ENCODE data around the gene DHRS13. TPM values are rescaled to one million over a fixed set of nuclear protein-coding genes. Genes with fewer than 3 reads are reported as not detected.

DHRS13 gene
- polyA plus RNA-seq, 1 donor from 2014 or later: 91.1 TPM

DNA sequence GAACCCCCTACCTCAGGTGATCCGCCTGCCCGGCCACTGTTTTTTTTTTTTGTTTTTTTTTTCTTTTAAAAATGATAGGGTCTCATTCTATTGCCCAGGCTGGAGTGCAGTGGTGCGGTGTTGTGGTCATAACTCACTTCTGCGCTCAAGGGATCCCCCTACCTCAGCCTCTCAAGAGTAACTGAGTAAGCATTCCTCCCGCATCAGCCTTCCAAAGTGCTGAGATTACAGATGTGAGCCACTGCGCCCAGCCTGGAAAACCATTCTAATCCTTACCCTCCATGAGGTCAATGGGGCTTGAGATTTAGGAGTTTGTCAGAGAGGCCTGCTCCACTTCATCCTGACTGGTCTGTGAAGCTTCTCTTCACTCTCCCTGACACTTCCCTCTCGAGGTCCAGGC lies 35.6 kb downstream of the DHRS13 start:
- TF ChIP-seq MXI1 (conservative IDR thresholded peaks at IDR 0.05; ENCODE audit: poor library complexity, severe bottlenecking) (no peak), POLR2AphosphoS5 (IDR thresholded peaks at IDR 0.05) (no peak), TAF1 (IDR thresholded peaks at IDR 0.05; ENCODE audit: low read depth) (no peak), SMC3 (conservative IDR thresholded peaks at IDR 0.05; ENCODE audit: poor library complexity) (no peak), EP300 (conservative IDR thresholded peaks at IDR 0.05; ENCODE audit: poor library complexity, severe bottlenecking) (no peak), RAD21 (conservative IDR thresholded peaks at IDR 0.05) (no peak), EZH2 (IDR thresholded peaks at IDR 0.05; ENCODE audit: borderline replicate concordance, insufficient read depth, low read length, poor library complexity, severe bottlenecking) (no peak)
- TF ChIP-seq, protein P1, sequence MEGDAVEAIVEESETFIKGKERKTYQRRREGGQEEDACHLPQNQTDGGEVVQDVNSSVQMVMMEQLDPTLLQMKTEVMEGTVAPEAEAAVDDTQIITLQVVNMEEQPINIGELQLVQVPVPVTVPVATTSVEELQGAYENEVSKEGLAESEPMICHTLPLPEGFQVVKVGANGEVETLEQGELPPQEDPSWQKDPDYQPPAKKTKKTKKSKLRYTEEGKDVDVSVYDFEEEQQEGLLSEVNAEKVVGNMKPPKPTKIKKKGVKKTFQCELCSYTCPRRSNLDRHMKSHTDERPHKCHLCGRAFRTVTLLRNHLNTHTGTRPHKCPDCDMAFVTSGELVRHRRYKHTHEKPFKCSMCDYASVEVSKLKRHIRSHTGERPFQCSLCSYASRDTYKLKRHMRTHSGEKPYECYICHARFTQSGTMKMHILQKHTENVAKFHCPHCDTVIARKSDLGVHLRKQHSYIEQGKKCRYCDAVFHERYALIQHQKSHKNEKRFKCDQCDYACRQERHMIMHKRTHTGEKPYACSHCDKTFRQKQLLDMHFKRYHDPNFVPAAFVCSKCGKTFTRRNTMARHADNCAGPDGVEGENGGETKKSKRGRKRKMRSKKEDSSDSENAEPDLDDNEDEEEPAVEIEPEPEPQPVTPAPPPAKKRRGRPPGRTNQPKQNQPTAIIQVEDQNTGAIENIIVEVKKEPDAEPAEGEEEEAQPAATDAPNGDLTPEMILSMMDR (IDR thresholded peaks at IDR 0.05; ENCODE audit: poor library complexity, severe bottlenecking): no peak
- TF ChIP-seq, protein P2, sequence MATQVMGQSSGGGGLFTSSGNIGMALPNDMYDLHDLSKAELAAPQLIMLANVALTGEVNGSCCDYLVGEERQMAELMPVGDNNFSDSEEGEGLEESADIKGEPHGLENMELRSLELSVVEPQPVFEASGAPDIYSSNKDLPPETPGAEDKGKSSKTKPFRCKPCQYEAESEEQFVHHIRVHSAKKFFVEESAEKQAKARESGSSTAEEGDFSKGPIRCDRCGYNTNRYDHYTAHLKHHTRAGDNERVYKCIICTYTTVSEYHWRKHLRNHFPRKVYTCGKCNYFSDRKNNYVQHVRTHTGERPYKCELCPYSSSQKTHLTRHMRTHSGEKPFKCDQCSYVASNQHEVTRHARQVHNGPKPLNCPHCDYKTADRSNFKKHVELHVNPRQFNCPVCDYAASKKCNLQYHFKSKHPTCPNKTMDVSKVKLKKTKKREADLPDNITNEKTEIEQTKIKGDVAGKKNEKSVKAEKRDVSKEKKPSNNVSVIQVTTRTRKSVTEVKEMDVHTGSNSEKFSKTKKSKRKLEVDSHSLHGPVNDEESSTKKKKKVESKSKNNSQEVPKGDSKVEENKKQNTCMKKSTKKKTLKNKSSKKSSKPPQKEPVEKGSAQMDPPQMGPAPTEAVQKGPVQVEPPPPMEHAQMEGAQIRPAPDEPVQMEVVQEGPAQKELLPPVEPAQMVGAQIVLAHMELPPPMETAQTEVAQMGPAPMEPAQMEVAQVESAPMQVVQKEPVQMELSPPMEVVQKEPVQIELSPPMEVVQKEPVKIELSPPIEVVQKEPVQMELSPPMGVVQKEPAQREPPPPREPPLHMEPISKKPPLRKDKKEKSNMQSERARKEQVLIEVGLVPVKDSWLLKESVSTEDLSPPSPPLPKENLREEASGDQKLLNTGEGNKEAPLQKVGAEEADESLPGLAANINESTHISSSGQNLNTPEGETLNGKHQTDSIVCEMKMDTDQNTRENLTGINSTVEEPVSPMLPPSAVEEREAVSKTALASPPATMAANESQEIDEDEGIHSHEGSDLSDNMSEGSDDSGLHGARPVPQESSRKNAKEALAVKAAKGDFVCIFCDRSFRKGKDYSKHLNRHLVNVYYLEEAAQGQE (IDR thresholded peaks at IDR 0.05; ENCODE audit: borderline replicate concordance): no peak
- Histone ChIP-seq H3K79me2 (replicated peaks; ENCODE audit: insufficient read depth, low read length) (no peaks in the 10 kb centered on the region), H3K4me2 (ENCODE audit: low read length) (no peak overlapping the region), H3K27me3 (ENCODE audit: insufficient read depth, low read depth, low read length) (no peaks in the 10 kb centered on the region), H3K27ac (ENCODE audit: low read length) (no peak overlapping the region), H3K9me3 (ENCODE audit: low read length) (no peaks in the 10 kb centered on the region), H4K20me1 (ENCODE audit: insufficient read depth) (no peaks in the 10 kb centered on the region), H3K9me2 (ENCODE audit: insufficient read depth, low read length) (no peaks in the 10 kb centered on the region), H3K36me3 (ENCODE audit: insufficient read depth, low read length) (no peaks in the 10 kb centered on the region), H2AFZ (ENCODE audit: low read depth, low read length) (no peak overlapping the region), H3K4me3 (ENCODE audit: low read length) (no peak overlapping the region), H3F3A (ENCODE audit: insufficient read depth, low read length, poor library complexity, severe bottlenecking) (no peaks in the 10 kb centered on the region), H3K9ac (ENCODE audit: low read length) (no peak overlapping the region)

DNA sequence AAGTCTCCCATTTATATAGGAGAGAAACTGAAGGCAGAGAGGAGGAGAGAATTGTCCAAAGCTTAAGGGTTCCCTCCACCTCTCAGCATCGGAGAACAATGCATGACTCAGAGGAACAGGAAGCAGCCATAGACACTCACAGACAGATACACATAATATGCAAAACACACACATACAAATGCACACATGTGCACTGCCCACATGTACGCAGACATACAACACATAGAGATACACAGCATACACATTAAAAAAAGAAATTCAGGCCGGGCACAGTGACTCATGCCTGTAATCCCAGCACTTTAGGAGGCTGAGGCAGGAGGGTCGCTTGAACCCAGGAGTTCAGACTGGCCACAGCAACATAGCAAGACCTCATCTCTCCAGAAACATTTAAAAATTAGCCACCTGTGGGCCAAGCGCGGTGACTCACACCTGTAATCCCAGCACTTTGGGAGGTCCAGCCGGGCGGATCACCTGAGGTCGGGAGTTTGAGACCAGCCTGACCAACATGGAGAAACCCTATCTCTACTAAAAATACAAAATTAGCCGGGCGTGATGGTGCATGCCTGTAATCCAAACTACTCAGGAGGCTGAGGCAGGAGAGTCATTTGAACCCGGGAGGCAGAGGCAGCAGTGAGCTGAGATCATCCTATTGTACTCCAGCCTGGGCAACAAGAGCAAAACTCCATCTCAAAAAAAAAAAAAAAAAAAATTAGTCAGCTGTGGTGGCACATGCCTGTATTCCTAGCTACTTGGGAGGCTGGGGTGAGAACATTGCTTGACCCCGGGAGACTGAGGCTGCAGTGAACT lies 36.7 kb downstream of the DHRS13 start:
- no peaks in the 10 kb centered on the region for H3K9me2 ChIP-seq (ENCODE audit: insufficient read depth, low read length)
- H3K36me3 ChIP-seq (ENCODE audit: insufficient read depth, low read length): no peaks in the 10 kb centered on the region
- no peak overlapping the region for H3K9ac ChIP-seq (ENCODE audit: low read length)
- H3K27me3 ChIP-seq (ENCODE audit: insufficient read depth, low read depth, low read length): no peaks in the 10 kb centered on the region
- no peaks in the 10 kb centered on the region for H3K9me3 ChIP-seq (ENCODE audit: low read length)
- no peak overlapping the region for H2AFZ ChIP-seq (ENCODE audit: low read depth, low read length)
- no peaks in the 10 kb centered on the region for H4K20me1 ChIP-seq (ENCODE audit: insufficient read depth)
- TF ChIP-seq EZH2 (IDR thresholded peaks at IDR 0.05; ENCODE audit: borderline replicate concordance, insufficient read depth, low read length, poor library complexity, severe bottlenecking) (no peak), SMC3 (conservative IDR thresholded peaks at IDR 0.05; ENCODE audit: poor library complexity) (no peak), EP300 (conservative IDR thresholded peaks at IDR 0.05; ENCODE audit: poor library complexity, severe bottlenecking) (no peak), RAD21 (conservative IDR thresholded peaks at IDR 0.05) (no peak), POLR2AphosphoS5 (IDR thresholded peaks at IDR 0.05) (no peak), TAF1 (IDR thresholded peaks at IDR 0.05; ENCODE audit: low read depth) (no peak), MXI1 (conservative IDR thresholded peaks at IDR 0.05; ENCODE audit: poor library complexity, severe bottlenecking) (no peak)
- TF ChIP-seq, protein P1 (IDR thresholded peaks at IDR 0.05; ENCODE audit: poor library complexity, severe bottlenecking): no peak
- TF ChIP-seq, protein P2 (IDR thresholded peaks at IDR 0.05; ENCODE audit: borderline replicate concordance): no peak
- H3K4me2 ChIP-seq (ENCODE audit: low read length): no peak overlapping the region
- H3F3A ChIP-seq (ENCODE audit: insufficient read depth, low read length, poor library complexity, severe bottlenecking): no peaks in the 10 kb centered on the region
- H3K4me3 ChIP-seq (ENCODE audit: low read length): no peak overlapping the region
- H3K27ac ChIP-seq (ENCODE audit: low read length): no peak overlapping the region
- no peaks in the 10 kb centered on the region for H3K79me2 ChIP-seq (replicated peaks; ENCODE audit: insufficient read depth, low read length)
